DND-41 (cell line): Measurements from ENCODE around the gene MBNL3.

ENCODE experiments used
- CTCF ChIP-seq: IDR thresholded peaks from 2 replicates; pipeline ENCODE4 v1.5.1; 2012; ENCODE audit warnings: borderline replicate concordance, low read length, moderate library complexity, mild to moderate bottlenecking; ENCODE audit not compliant: poor library complexity, severe bottlenecking; ENCODE audit errors: extremely low read depth
- EZH2 ChIP-seq: IDR thresholded peaks from 3 replicates; pipeline ENCODE4 v1.6.1; 2012; ENCODE audit warnings: borderline replicate concordance, low read depth, mild to moderate bottlenecking, moderate library complexity, low read length, inconsistent platforms; ENCODE audit not compliant: severe bottlenecking

DNA sequence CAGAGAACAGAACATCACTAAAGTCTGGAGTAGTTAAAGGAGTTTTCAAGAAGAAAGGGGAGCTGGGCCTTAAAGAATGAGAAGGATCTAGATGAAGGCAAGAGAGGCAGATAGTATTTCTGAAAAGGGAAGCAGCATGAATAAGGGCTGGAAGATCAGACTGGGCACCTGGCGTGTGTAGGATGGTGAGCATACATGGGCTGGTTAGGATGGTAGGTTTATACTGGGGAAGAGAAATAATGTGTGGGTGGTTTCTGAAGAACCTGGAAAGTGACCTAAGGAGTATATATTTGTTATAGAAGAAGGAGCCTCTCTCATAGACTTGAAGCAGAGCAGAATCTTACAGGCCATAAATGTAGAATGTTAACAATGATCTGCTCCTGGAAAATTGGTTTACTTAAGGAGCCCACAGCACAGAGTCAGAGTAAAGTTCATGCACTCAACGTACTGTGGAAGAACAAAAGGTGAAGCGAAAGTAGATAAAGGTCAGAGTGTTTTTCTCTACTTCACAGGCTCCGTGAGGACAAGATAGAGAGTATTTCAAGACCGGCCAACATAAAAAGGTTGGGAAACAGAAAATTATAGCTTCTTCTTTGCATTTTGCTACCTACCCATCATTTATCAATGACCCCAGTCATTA, 35.8 kb downstream of the MBNL3 start:
- TF ChIP-seq CTCF (no peak), EZH2 (no peak)
